HFF-Myc (cell line): ENCODE data around the gene ZNF346.

Source experiments
- DNase-seq: peaks from one replicate; pipeline ENCODE4 v3.0.0-alpha.2; 2011; ENCODE audit warnings: low read depth; ENCODE audit errors: extremely low read depth
- H3K4me3 ChIP-seq: replicated peaks from 2 replicates; pipeline ENCODE4 v1.5.1; 2011; ENCODE audit warnings: low read depth, mild to moderate bottlenecking, control low read depth, low read length
- CTCF ChIP-seq: IDR thresholded peaks from 2 replicates; pipeline ENCODE4 v1.5.1; 2012; ENCODE audit warnings: mild to moderate bottlenecking, low read depth, low read length, control low read depth; ENCODE audit errors: missing control alignments

Gene ZNF346

GRCh38 chr5:177122566-177122965 lies 100.1 kb downstream of the ZNF346 start:
- no peak for DNase-seq
- no peak for TF ChIP-seq CTCF
- H3K4me3 ChIP-seq, result no peak overlapping the region

- no peak for DNase-seq
- no peak for TF ChIP-seq CTCF
These were observed 101.4 kb downstream of the ZNF346 start for GRCh38 chr5:177123789-177124485.

GRCh38 chr5:177124486-177124991 lies 102.0 kb downstream of the ZNF346 start:
- TF ChIP-seq CTCF, result no peak
- H3K4me3 ChIP-seq, result no peak overlapping the region
- DNase-seq, result no peak

More at GRCh38 chr5:177123789-177124485, 101.4 kb downstream of the ZNF346 start:
- no peak overlapping the region for H3K4me3 ChIP-seq

- no peak for DNase-seq
- H3K4me3 ChIP-seq, result no peak overlapping the region
- TF ChIP-seq CTCF, result no peak
These were observed 104.3 kb downstream of the ZNF346 start for GRCh38 chr5:177126771-177127170.

- no peak for DNase-seq
- H3K4me3 ChIP-seq, result no peak overlapping the region
- no peak for TF ChIP-seq CTCF
These were observed 106.1 kb downstream of the ZNF346 start for GRCh38 chr5:177128551-177128981.

GRCh38 chr5:177130211-177131018 lies 107.9 kb downstream of the ZNF346 start:
- no peak for DNase-seq
- no peak overlapping the region for H3K4me3 ChIP-seq
- no peak for TF ChIP-seq CTCF
